A549 treated with ZK216348 at 1 μM for 4 hours (cell line): ENCODE measurements around the gene RNU1-4. TPM values are rescaled to one million over a fixed set of nuclear protein-coding genes. Genes with fewer than 3 reads are reported as not detected.

ENCODE experiments used
- total RNA-seq: library from RNA; stranded (reverse); fragments of 200-300 nt; extraction: Qiagen RNA extraction; gene quantifications from 5 replicates; pipeline ENCODE4 v1.2.3, GENCODE V29; 2022; ENCODE audit warnings: low read depth

RNU1-4 gene
- not detected in 5 replicates for total RNA-seq

DNA sequence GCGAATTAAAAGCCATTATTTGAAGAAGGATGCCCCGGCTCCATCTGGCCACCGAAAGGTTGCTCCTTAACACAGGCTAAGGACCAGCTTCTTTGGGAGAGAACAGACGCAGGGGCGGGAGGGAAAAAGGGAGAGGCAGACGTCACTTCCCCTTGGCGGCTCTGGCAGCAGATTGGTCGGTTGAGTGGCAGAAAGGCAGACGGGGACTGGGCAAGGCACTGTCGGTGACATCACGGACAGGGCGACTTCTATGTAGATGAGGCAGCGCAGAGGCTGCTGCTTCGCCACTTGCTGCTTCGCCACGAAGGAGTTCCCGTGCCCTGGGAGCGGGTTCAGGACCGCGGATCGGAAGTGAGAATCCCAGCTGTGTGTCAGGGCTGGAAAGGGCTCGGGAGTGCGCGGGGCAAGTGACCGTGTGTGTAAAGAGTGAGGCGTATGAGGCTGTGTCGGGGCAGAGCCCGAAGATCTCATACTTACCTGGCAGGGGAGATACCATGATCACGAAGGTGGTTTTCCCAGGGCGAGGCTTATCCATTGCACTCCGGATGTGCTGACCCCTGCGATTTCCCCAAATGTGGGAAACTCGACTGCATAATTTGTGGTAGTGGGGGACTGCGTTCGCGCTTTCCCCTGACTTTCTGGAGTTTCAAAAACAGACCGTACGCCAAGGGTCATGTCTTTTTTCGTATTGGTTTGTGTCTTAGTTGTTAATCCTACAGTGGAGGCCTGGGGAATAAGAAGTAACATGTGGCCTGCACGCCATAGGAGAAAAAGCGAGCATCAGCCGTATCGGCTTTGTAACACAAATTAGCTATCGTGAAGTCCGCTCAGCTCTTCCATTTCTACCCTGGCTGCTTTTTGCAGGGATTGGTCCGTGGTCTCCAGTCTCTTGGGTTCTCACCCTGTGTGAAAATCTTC, at the start of gene RNU1-4:
RNU1-4 (plus strand) TSS at position 470 of the 918 bp plus-strand sequence.

Other genes with a start within 250 kb of the RNU1-4 start
- gene RNU1-1, start 226.2 kb upstream of the RNU1-4 start, total RNA-seq = not detected in 5 replicates
- 13.9 to 26.9 TPM (median 23.6 TPM) in 5 replicates for gene NBPF1, start 127.0 kb upstream of the RNU1-4 start, total RNA-seq
- gene RNU1-3, start 73.6 kb upstream of the RNU1-4 start, total RNA-seq = not detected in 5 replicates
- not detected in 5 replicates for gene RNU1-2, start 155.5 kb downstream of the RNU1-4 start, total RNA-seq
- gene CROCC, start 181.4 kb downstream of the RNU1-4 start, total RNA-seq = 4.4 to 11.2 TPM (median 8.7 TPM) in 5 replicates
- gene MFAP2, start 240.1 kb downstream of the RNU1-4 start, total RNA-seq = 0.26 to 0.71 TPM (median 0.46 TPM) in 4 of 5 replicates, not detected in the other